Measurements from ENCODE around the gene OCA2. TPM values are rescaled to one million over a fixed set of nuclear protein-coding genes. Genes with fewer than 3 reads are reported as not detected.
A peak's percentile ranks its signal among the peaks of the same experiment; 100 is the strongest.
"Not testable (repeated sequence)": the region's sequence is repeated elsewhere in the genome, so short reads cannot be mapped to it uniquely, and the experiment has no call there.

Gene OCA2
- 1 to 10 TPM; 3.0 to 4.0 TPM for total RNA-seq
- 1 to 10 TPM; 1.6 to 1.9 TPM for polyA plus RNA-seq
- long read RNA-seq, donor 1, partial matches to known transcripts = 2 of 15 reads
- long read RNA-seq, donor 1, other reads (novel, unspliced or antisense) = 10 of 15 reads
- long read RNA-seq, donor 2, partial matches to known transcripts = 0 of 6 reads
- long read RNA-seq, donor 2, other reads (novel, unspliced or antisense) = 3 of 6 reads

DNA sequence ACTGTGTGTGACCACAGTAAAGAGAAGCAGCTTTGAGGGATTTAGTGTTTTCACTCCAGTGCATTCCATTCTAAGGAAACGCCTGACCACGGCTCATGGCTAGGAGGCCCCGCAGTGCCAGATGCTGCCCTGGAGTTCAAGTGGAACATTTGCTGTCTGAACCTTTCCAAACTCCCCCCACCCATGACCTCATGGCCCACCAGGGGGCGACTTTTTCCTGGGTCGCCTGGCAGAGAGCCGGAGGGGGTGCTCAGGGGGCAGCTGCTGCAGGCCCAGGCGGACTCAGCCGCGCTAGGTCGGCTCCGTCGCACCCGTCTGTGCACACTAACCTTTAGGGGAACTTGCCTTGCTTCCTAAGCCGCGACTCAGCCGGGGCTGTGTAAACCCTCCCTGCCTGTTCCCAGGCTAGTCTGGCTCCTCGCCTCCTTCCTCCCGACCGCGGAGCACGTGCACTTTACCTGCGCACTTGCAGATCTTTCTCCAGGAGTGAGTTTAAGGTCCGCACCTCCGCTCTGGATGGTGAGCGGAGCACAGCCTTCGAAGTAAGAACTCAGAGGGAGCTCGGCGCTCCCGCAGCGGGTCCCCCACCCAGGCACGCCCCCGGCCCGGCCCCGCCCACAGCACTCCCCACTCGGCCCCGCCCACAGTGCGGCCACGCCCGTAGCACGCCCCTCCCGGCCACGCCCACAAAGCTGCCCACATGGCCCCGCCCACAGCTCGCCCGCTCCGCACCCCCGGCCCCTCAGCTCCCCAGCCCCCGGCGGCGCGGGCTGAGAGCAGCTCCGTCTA, at the start of gene OCA2:
TSS of gene OCA2 (minus strand) at position 550 of the 789 bp plus-strand sequence. CDS start 17,441 bp downstream, outside the sequence.
- peak within 1 kb of the TSS in 1 of 2 donors; percentile 3 for H3K4me3 ChIP-seq (ENCODE audit: low read length in 2 of 2)
- intact Hi-C loops (cut with DNase I) = no loop called here
- WGBS, 2 donors = 11% methylated on average over 44 to 52 of the region's 52 CpGs
- DNase-seq = peak; percentile 68 to 92
- H3K9me3 ChIP-seq (ENCODE audit: control insufficient read depth, low read length) = no peaks in the 10 kb centered on the region
- H3K36me3 ChIP-seq (ENCODE audit: control insufficient read depth in 1 of 2, insufficient read depth in 2 of 2, low read length in 1 of 2) = no peaks in the 10 kb centered on the region
- H3K27ac ChIP-seq (ENCODE audit: low read depth in 1 of 2, low read length in 2 of 2) = peak within 1 kb of the TSS in 1 of 2 donors; percentile 45
- no peaks in the 10 kb centered on the region for H3K27me3 ChIP-seq (ENCODE audit: control insufficient read depth in 1 of 2, insufficient read depth in 2 of 2, low read length in 1 of 2)
- H3K4me1 ChIP-seq (ENCODE audit: control insufficient read depth in 1 of 2, insufficient read depth in 2 of 2, low read length in 2 of 2) = no peaks in the 10 kb centered on the region
- ATAC-seq (ENCODE audit: low FRiP score) = peak; percentile 41

DNA sequence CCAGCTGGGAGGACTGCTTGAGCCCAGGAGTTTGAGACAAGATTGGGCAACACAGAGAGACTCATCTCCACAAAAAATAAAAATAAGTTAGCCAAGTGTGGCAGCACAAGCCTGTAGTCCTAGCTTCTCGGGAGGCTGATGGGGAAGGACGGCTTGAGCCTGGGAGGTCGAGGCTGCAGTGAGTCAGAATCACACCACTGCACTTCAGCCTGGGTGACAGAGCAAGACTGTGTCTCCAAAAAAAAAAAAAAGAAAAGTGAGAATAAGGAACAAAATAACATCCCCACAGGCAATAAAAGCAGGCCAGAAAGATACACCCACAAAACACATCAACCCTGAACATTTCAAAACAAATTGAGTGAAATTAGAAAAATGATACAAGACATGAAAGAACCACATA, 48.7 kb upstream of the OCA2 start:
- H3K27me3 ChIP-seq (ENCODE audit: control insufficient read depth in 1 of 2, insufficient read depth in 2 of 2, low read length in 1 of 2) = no peaks in the 10 kb centered on the region
- no peak overlapping the region for H3K4me3 ChIP-seq (ENCODE audit: low read length in 2 of 2)
- intact Hi-C loops (cut with DNase I) = no loop called here
- ATAC-seq (ENCODE audit: low FRiP score) = no peak
- no peaks in the 10 kb centered on the region for H3K9me3 ChIP-seq (ENCODE audit: control insufficient read depth, low read length)
- no peaks in the 10 kb centered on the region for H3K4me1 ChIP-seq (ENCODE audit: control insufficient read depth in 1 of 2, insufficient read depth in 2 of 2, low read length in 2 of 2)
- H3K27ac ChIP-seq (ENCODE audit: low read depth in 1 of 2, low read length in 2 of 2) = no peak overlapping the region
- H3K36me3 ChIP-seq (ENCODE audit: control insufficient read depth in 1 of 2, insufficient read depth in 2 of 2, low read length in 1 of 2) = peaks cover 0 to 2% of the 10 kb centered on the region in 2 donors
- 88 to 91% methylated on average over 3 of the region's 3 CpGs for WGBS, 2 donors
- DNase-seq = no peak

DNA sequence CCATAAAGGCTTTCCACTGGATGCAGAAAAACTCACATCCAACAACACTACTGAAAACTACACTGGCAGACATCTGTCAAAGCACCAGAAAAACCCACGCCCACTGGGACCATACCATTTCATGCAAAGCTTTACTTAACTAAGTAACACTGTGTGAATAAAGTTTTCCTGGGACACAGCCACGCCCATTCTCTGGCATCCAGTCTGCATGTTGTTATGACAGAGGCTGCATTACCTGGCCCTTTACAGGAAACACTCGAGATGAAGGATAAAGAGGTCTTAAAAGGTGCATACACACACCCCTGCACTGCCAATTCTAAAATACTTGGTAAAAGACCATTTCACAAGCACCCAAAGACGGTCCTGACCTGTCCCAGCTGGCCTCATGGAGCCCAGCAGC, 46.3 kb upstream of the OCA2 start:
- H3K4me1 ChIP-seq (ENCODE audit: control insufficient read depth in 1 of 2, insufficient read depth in 2 of 2, low read length in 2 of 2); H3K4me3 ChIP-seq (ENCODE audit: low read length in 2 of 2); DNase-seq; H3K27ac ChIP-seq (ENCODE audit: low read depth in 1 of 2, low read length in 2 of 2); H3K9me3 ChIP-seq (ENCODE audit: control insufficient read depth, low read length); H3K27me3 ChIP-seq (ENCODE audit: control insufficient read depth in 1 of 2, insufficient read depth in 2 of 2, low read length in 1 of 2); intact Hi-C loops (cut with DNase I); H3K36me3 ChIP-seq (ENCODE audit: control insufficient read depth in 1 of 2, insufficient read depth in 2 of 2, low read length in 1 of 2); ATAC-seq (ENCODE audit: low FRiP score): not testable (repeated sequence)
- 90 to 92% methylated on average over 4 of the region's 4 CpGs for WGBS, 2 donors

DNA sequence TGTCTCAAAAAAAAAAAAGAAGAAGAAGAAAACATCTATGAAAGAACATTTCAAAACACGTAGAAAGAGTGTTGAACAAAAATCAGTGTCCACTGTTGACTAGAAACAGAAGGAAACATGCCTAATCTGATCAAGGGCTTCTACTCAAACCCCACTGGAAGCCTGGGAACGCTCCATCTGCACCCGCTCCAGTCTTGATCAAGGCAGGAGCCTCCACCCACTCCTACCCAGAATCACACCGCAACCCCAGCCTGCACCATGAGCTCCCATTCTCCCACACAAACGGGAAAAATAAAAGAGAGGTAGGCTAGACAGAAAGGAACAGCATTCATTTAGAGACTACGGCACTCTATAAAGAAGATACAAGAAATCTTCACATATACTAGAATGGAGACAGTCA, 40.9 kb upstream of the OCA2 start:
- Histone ChIP-seq H3K27me3 (ENCODE audit: control insufficient read depth in 1 of 2, insufficient read depth in 2 of 2, low read length in 1 of 2) (no peaks in the 10 kb centered on the region), H3K9me3 (ENCODE audit: control insufficient read depth, low read length) (no peaks in the 10 kb centered on the region), H3K36me3 (ENCODE audit: control insufficient read depth in 1 of 2, insufficient read depth in 2 of 2, low read length in 1 of 2) (peaks cover 0 to 10% of the 10 kb centered on the region in 2 donors), H3K27ac (ENCODE audit: low read depth in 1 of 2, low read length in 2 of 2) (no peak overlapping the region), H3K4me3 (ENCODE audit: low read length in 2 of 2) (no peak overlapping the region), H3K4me1 (ENCODE audit: control insufficient read depth in 1 of 2, insufficient read depth in 2 of 2, low read length in 2 of 2) (no peaks in the 10 kb centered on the region)
- 95 to 96% methylated on average over 6 of the region's 6 CpGs for WGBS, 2 donors
- DNase-seq (no peak), ATAC-seq (ENCODE audit: low FRiP score) (no peak)
- intact Hi-C loops (cut with DNase I) = no loop called here

DNA sequence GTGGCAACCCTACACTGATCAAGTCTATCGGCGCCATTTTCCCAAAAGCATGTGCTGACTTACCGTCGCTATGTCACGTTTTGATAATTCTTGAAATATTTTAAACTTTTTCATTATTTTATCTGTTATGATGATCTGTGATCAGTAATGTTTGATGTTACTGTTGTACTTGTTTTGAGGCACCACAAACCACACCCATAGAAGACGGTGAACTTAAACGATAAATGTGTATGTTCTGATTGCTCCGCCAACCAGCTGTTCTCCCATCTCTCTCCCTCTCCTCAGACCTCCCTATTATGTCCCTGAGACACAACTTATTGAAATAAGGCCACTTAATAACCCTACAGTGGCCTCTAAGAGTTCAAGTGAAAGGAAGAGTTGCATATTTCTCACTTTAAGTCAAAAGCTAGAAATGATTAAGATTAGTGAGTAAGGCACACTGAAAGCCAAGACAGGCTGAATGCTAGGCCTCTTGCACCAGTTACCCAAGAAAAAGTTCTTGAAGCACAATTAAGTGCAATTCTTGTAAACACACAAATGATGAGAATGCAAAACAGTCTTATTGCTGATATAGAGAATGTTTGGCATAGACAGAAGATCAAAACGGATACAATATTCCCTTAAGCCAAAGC, 38.4 kb upstream of the OCA2 start:
- WGBS, 2 donors = 82 to 85% methylated on average over 9 of the region's 9 CpGs
- H3K4me3 ChIP-seq (ENCODE audit: low read length in 2 of 2); ATAC-seq (ENCODE audit: low FRiP score); intact Hi-C loops (cut with DNase I); H3K27ac ChIP-seq (ENCODE audit: low read depth in 1 of 2, low read length in 2 of 2); H3K4me1 ChIP-seq (ENCODE audit: control insufficient read depth in 1 of 2, insufficient read depth in 2 of 2, low read length in 2 of 2); H3K27me3 ChIP-seq (ENCODE audit: control insufficient read depth in 1 of 2, insufficient read depth in 2 of 2, low read length in 1 of 2); H3K9me3 ChIP-seq (ENCODE audit: control insufficient read depth, low read length); DNase-seq; H3K36me3 ChIP-seq (ENCODE audit: control insufficient read depth in 1 of 2, insufficient read depth in 2 of 2, low read length in 1 of 2): not testable (repeated sequence)

DNA sequence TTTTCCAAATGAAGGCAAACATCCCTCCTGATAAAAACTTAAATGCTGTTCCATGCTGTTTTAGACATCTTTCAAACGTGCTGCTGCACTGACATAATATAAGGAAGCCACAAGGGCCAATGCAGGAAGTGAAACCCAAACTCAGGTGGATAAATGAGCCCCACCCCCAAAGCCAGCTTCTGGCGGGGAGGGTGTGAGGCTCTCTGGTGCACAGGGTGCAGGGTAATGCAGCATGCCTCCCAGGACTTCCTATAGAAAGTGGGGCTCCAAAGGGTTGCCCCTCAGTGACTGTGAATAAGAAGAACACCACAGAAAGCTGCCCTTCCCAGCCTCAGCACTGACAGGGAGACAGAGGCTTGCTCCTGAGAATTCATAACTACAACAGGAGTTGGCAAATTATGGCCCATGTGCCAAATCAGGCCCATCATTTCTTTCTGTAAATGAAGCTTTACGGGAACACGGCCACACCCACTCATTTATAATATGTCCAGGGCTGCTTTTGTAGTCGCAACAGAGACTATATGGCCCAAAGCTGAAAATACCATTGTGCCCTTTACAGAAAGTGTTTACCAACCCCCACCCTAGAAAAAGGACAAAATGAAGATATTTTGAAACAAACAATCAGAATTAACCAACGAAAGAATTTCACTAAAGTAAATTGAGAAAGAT, 37.3 kb upstream of the OCA2 start:
- ATAC-seq (ENCODE audit: low FRiP score); H3K27ac ChIP-seq (ENCODE audit: low read depth in 1 of 2, low read length in 2 of 2); H3K27me3 ChIP-seq (ENCODE audit: control insufficient read depth in 1 of 2, insufficient read depth in 2 of 2, low read length in 1 of 2); H3K36me3 ChIP-seq (ENCODE audit: control insufficient read depth in 1 of 2, insufficient read depth in 2 of 2, low read length in 1 of 2); H3K9me3 ChIP-seq (ENCODE audit: control insufficient read depth, low read length); H3K4me3 ChIP-seq (ENCODE audit: low read length in 2 of 2); H3K4me1 ChIP-seq (ENCODE audit: control insufficient read depth in 1 of 2, insufficient read depth in 2 of 2, low read length in 2 of 2); intact Hi-C loops (cut with DNase I): not testable (repeated sequence)
- WGBS, 2 donors = 74 to 80% methylated on average over 6 of the region's 6 CpGs
- peak in 1 of 2 donors; percentile 5 for DNase-seq

DNA sequence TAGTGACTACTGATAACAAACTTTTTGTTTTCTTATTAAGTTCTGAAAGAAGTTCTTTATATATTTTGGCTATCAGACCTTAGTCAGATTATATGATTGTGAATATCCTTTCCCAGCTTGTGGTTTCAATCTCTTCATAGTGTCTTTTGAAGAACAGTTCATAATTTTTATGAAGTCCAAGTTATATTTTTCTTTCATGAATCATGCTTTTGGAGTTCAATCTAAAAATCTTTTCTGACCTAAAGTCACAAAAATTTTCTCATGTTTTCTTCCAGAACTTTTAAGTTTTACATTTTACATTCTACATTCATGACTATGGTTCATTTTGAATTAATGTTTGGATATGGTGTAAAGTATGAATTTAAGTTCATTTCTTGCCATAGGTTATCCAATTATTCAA, 34.2 kb upstream of the OCA2 start:
- peaks cover 0 to 3% of the 10 kb centered on the region in 2 donors for H3K4me1 ChIP-seq (ENCODE audit: control insufficient read depth in 1 of 2, insufficient read depth in 2 of 2, low read length in 2 of 2)
- no peak overlapping the region for H3K27ac ChIP-seq (ENCODE audit: low read depth in 1 of 2, low read length in 2 of 2)
- intact Hi-C loops (cut with DNase I) = no loop called here
- H3K27me3 ChIP-seq (ENCODE audit: control insufficient read depth in 1 of 2, insufficient read depth in 2 of 2, low read length in 1 of 2) = no peaks in the 10 kb centered on the region
- no peak overlapping the region for H3K4me3 ChIP-seq (ENCODE audit: low read length in 2 of 2)
- ATAC-seq (ENCODE audit: low FRiP score) (no peak), DNase-seq (no peak)
- H3K36me3 ChIP-seq (ENCODE audit: control insufficient read depth in 1 of 2, insufficient read depth in 2 of 2, low read length in 1 of 2) = no peaks in the 10 kb centered on the region
- H3K9me3 ChIP-seq (ENCODE audit: control insufficient read depth, low read length) = no peaks in the 10 kb centered on the region

DNA sequence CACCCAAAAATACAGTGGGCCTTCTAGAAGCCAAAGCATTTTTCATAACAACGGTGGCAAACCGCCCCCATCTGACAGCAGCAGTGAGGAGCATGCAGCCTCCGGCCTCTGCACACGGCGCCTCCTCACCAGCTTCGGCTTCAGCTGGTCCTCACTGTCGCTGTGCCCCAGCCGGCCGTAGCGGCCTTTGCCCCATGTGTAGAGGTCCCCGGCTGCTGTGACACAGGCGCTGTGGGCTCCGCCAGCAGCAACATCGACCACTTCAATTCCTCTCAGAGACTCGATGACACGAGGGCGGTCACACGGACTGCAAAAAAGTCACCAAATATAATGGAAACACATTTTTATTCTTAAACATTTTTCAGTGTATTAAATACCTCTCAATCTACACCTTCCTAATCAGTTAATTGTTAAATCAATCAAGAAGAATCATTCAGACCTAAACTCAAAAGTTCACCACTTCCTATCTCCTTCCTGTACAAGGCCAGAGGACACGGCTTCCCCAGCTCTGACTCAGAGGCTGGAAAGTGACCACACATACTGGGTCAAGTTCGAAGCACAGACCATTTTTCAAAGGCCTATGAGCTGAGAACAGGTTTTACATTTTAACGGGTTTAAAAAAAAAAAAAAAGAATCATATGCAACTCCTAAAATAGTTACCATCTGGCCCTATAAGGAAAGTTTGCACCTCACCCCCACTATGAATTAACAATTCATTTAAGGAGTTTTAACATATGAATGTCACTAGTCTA, 33.6 kb upstream of the OCA2 start:
- ATAC-seq (ENCODE audit: low FRiP score) (no peak), DNase-seq (no peak)
- no peaks in the 10 kb centered on the region for H3K9me3 ChIP-seq (ENCODE audit: control insufficient read depth, low read length)
- H3K36me3 ChIP-seq (ENCODE audit: control insufficient read depth in 1 of 2, insufficient read depth in 2 of 2, low read length in 1 of 2) = no peaks in the 10 kb centered on the region
- intact Hi-C loops (cut with DNase I) = no loop called here
- H3K27me3 ChIP-seq (ENCODE audit: control insufficient read depth in 1 of 2, insufficient read depth in 2 of 2, low read length in 1 of 2) = no peaks in the 10 kb centered on the region
- 65 to 69% methylated on average over 21 of the region's 21 CpGs for WGBS, 2 donors
- H3K27ac ChIP-seq (ENCODE audit: low read depth in 1 of 2, low read length in 2 of 2) = peak overlapping the region in 1 of 2 donors; percentile 41
- peaks cover 0 to 3% of the 10 kb centered on the region in 2 donors for H3K4me1 ChIP-seq (ENCODE audit: control insufficient read depth in 1 of 2, insufficient read depth in 2 of 2, low read length in 2 of 2)
- H3K4me3 ChIP-seq (ENCODE audit: low read length in 2 of 2) = no peak overlapping the region
